ENCODE data around the gene NALCN.

The NALCN gene

GRCh38 chr13:101332583-101332982 lies 83.7 kb downstream of the NALCN start:
- H3K23ac ChIP-seq (ENCODE audit: low read length), result no peak overlapping the region
- H3K56ac ChIP-seq (ENCODE audit: low read length), result no peak overlapping the region
- H3K36me3 ChIP-seq (ENCODE audit: control insufficient read depth, insufficient read depth, low read length), result no peaks in the 10 kb centered on the region
- no peak overlapping the region for H3K4ac ChIP-seq (ENCODE audit: low read depth, low read length)
- no peak overlapping the region for H3K18ac ChIP-seq (ENCODE audit: low read length)
- no peak overlapping the region for H3K4me3 ChIP-seq (ENCODE audit: low read length)
- no peaks in the 10 kb centered on the region for H3K79me2 ChIP-seq (ENCODE audit: control insufficient read depth, insufficient read depth, low read length)
- H4K8ac ChIP-seq (ENCODE audit: low read depth, low read length), result no peak overlapping the region
- H3K27ac ChIP-seq (ENCODE audit: low read depth, low read length), result no peak overlapping the region
- no peak overlapping the region for H2BK15ac ChIP-seq (replicated peaks; ENCODE audit: low read depth)
- H2AK5ac ChIP-seq (ENCODE audit: low read length), result no peak overlapping the region
- H3K27me3 ChIP-seq (ENCODE audit: insufficient read depth, low read length, poor library complexity), result no peaks in the 10 kb centered on the region
- H3K4me2 ChIP-seq (ENCODE audit: low read length), result no peak overlapping the region
- no peak overlapping the region for H2BK120ac ChIP-seq (ENCODE audit: low read depth, low read length)
- DNase-seq, result no peak
- WGBS (ENCODE audit: extremely low coverage, insufficient coverage, low lambda C conversion rate), result no CpG with 5 or more reads among the region's 5 CpGs
- no peaks in the 10 kb centered on the region for H3K79me1 ChIP-seq (ENCODE audit: low read length)
- H3K9ac ChIP-seq (ENCODE audit: low read length), result no peak overlapping the region
- H4K5ac ChIP-seq (ENCODE audit: low read length), result no peak overlapping the region
- no peak overlapping the region for H2BK5ac ChIP-seq (ENCODE audit: low read length)
- H3K4me1 ChIP-seq (ENCODE audit: control insufficient read depth, low read depth, low read length), result no peaks in the 10 kb centered on the region

- no CpG with 5 or more reads among the region's 2 CpGs for WGBS (ENCODE audit: extremely low coverage, insufficient coverage, low lambda C conversion rate)
- Histone ChIP-seq H4K5ac (ENCODE audit: low read length) (no peak overlapping the region), H3K4me1 (ENCODE audit: control insufficient read depth, low read depth, low read length) (no peaks in the 10 kb centered on the region), H3K4ac (ENCODE audit: low read depth, low read length) (no peak overlapping the region), H3K27ac (ENCODE audit: low read depth, low read length) (no peak overlapping the region), H3K4me3 (ENCODE audit: low read length) (no peak overlapping the region), H3K79me1 (ENCODE audit: low read length) (no peaks in the 10 kb centered on the region), H4K8ac (ENCODE audit: low read depth, low read length) (no peak overlapping the region), H2BK120ac (ENCODE audit: low read depth, low read length) (no peak overlapping the region), H3K36me3 (ENCODE audit: control insufficient read depth, insufficient read depth, low read length) (no peaks in the 10 kb centered on the region), H3K9ac (ENCODE audit: low read length) (no peak overlapping the region), H3K27me3 (ENCODE audit: insufficient read depth, low read length, poor library complexity) (no peaks in the 10 kb centered on the region), H3K4me2 (ENCODE audit: low read length) (no peak overlapping the region), H2BK5ac (ENCODE audit: low read length) (no peak overlapping the region), H3K56ac (ENCODE audit: low read length) (no peak overlapping the region), H3K79me2 (ENCODE audit: control insufficient read depth, insufficient read depth, low read length) (no peaks in the 10 kb centered on the region), H3K23ac (ENCODE audit: low read length) (no peak overlapping the region), H2AK5ac (ENCODE audit: low read length) (no peak overlapping the region), H2BK15ac (replicated peaks; ENCODE audit: low read depth) (no peak overlapping the region), H3K18ac (ENCODE audit: low read length) (no peak overlapping the region)
- no peak for DNase-seq
These were observed 84.6 kb downstream of the NALCN start for GRCh38 chr13:101331731-101332130.

- Histone ChIP-seq H3K56ac (ENCODE audit: low read length) (no peak overlapping the region), H3K18ac (ENCODE audit: low read length) (no peak overlapping the region), H3K9ac (ENCODE audit: low read length) (no peak overlapping the region), H2BK15ac (replicated peaks; ENCODE audit: low read depth) (no peak overlapping the region), H4K5ac (ENCODE audit: low read length) (no peak overlapping the region), H3K79me1 (ENCODE audit: low read length) (no peaks in the 10 kb centered on the region), H3K79me2 (ENCODE audit: control insufficient read depth, insufficient read depth, low read length) (no peaks in the 10 kb centered on the region), H3K27ac (ENCODE audit: low read depth, low read length) (no peak overlapping the region), H3K4ac (ENCODE audit: low read depth, low read length) (no peak overlapping the region), H3K4me1 (ENCODE audit: control insufficient read depth, low read depth, low read length) (no peaks in the 10 kb centered on the region), H2BK120ac (ENCODE audit: low read depth, low read length) (no peak overlapping the region), H3K36me3 (ENCODE audit: control insufficient read depth, insufficient read depth, low read length) (no peaks in the 10 kb centered on the region), H3K27me3 (ENCODE audit: insufficient read depth, low read length, poor library complexity) (no peaks in the 10 kb centered on the region), H2AK5ac (ENCODE audit: low read length) (no peak overlapping the region), H4K8ac (ENCODE audit: low read depth, low read length) (no peak overlapping the region), H3K4me3 (ENCODE audit: low read length) (no peak overlapping the region), H3K4me2 (ENCODE audit: low read length) (no peak overlapping the region), H2BK5ac (ENCODE audit: low read length) (no peak overlapping the region), H3K23ac (ENCODE audit: low read length) (no peak overlapping the region)
- no peak for DNase-seq
- no CpG with 5 or more reads among the region's 3 CpGs for WGBS (ENCODE audit: extremely low coverage, insufficient coverage, low lambda C conversion rate)
These were observed 88.4 kb downstream of the NALCN start for GRCh38 chr13:101327871-101328270.

- WGBS (ENCODE audit: extremely low coverage, insufficient coverage, low lambda C conversion rate), result no CpG with 5 or more reads among the region's 4 CpGs
- no peaks in the 10 kb centered on the region for H3K4me1 ChIP-seq (ENCODE audit: control insufficient read depth, low read depth, low read length)
These were observed 89.6 kb downstream of the NALCN start for GRCh38 chr13:101326710-101327109.

DNA sequence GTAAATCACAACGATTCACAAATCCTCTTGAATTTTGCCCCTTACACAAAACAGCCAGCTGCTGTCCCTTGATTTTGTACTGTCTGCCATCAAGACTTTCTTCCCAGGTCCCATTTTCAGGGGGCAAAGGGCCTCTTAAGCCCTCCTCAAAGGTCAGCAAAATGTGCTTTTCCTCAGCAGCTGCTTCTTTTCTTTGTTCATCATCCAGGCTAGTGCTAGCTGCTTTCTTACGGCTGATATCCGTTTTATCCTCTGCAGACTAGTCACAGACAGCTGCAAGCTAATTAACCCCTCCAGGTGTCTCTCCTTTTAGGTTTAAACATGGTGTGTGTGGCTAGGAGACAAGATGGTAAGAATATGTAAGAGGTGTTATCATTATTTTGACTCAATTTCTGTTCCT lies 90.9 kb downstream of the NALCN start:
- H3K4me3 ChIP-seq (ENCODE audit: low read length), result no peak overlapping the region
- H4K8ac ChIP-seq (ENCODE audit: low read depth, low read length), result no peak overlapping the region
- H3K56ac ChIP-seq (ENCODE audit: low read length), result no peak overlapping the region
- no peak overlapping the region for H3K4ac ChIP-seq (ENCODE audit: low read depth, low read length)
- DNase-seq, result no peak
- H2BK120ac ChIP-seq (ENCODE audit: low read depth, low read length), result no peak overlapping the region
- H3K27ac ChIP-seq (ENCODE audit: low read depth, low read length), result no peak overlapping the region
- H3K36me3 ChIP-seq (ENCODE audit: control insufficient read depth, insufficient read depth, low read length), result no peaks in the 10 kb centered on the region
- H2BK5ac ChIP-seq (ENCODE audit: low read length), result no peak overlapping the region
- no peak overlapping the region for H3K18ac ChIP-seq (ENCODE audit: low read length)
- no peaks in the 10 kb centered on the region for H3K27me3 ChIP-seq (ENCODE audit: insufficient read depth, low read length, poor library complexity)
- no peak overlapping the region for H3K4me2 ChIP-seq (ENCODE audit: low read length)
- H2AK5ac ChIP-seq (ENCODE audit: low read length), result no peak overlapping the region
- no peak overlapping the region for H4K5ac ChIP-seq (ENCODE audit: low read length)
- H2BK15ac ChIP-seq (replicated peaks; ENCODE audit: low read depth), result no peak overlapping the region
- H3K79me1 ChIP-seq (ENCODE audit: low read length), result no peaks in the 10 kb centered on the region
- no peak overlapping the region for H3K9ac ChIP-seq (ENCODE audit: low read length)
- no CpG with 5 or more reads among the region's 3 CpGs for WGBS (ENCODE audit: extremely low coverage, insufficient coverage, low lambda C conversion rate)
- no peak overlapping the region for H3K23ac ChIP-seq (ENCODE audit: low read length)
- no peaks in the 10 kb centered on the region for H3K4me1 ChIP-seq (ENCODE audit: control insufficient read depth, low read depth, low read length)
- H3K79me2 ChIP-seq (ENCODE audit: control insufficient read depth, insufficient read depth, low read length), result no peaks in the 10 kb centered on the region

More at GRCh38 chr13:101326710-101327109, 89.6 kb downstream of the NALCN start:
- no peak overlapping the region for H2BK15ac ChIP-seq (replicated peaks; ENCODE audit: low read depth)
- H2AK5ac ChIP-seq (ENCODE audit: low read length), result no peak overlapping the region
- no peak overlapping the region for H3K9ac ChIP-seq (ENCODE audit: low read length)
- no peak overlapping the region for H3K56ac ChIP-seq (ENCODE audit: low read length)
- H3K4me2 ChIP-seq (ENCODE audit: low read length), result no peak overlapping the region
- H3K23ac ChIP-seq (ENCODE audit: low read length), result no peak overlapping the region
- H3K4me3 ChIP-seq (ENCODE audit: low read length), result no peak overlapping the region
- no peaks in the 10 kb centered on the region for H3K27me3 ChIP-seq (ENCODE audit: insufficient read depth, low read length, poor library complexity)
- no peak overlapping the region for H3K4ac ChIP-seq (ENCODE audit: low read depth, low read length)
- H2BK5ac ChIP-seq (ENCODE audit: low read length), result no peak overlapping the region
- DNase-seq, result no peak
- H3K79me2 ChIP-seq (ENCODE audit: control insufficient read depth, insufficient read depth, low read length), result no peaks in the 10 kb centered on the region
- no peak overlapping the region for H2BK120ac ChIP-seq (ENCODE audit: low read depth, low read length)
- no peak overlapping the region for H4K8ac ChIP-seq (ENCODE audit: low read depth, low read length)
- no peak overlapping the region for H3K27ac ChIP-seq (ENCODE audit: low read depth, low read length)
- no peaks in the 10 kb centered on the region for H3K36me3 ChIP-seq (ENCODE audit: control insufficient read depth, insufficient read depth, low read length)
- H3K79me1 ChIP-seq (ENCODE audit: low read length), result no peaks in the 10 kb centered on the region
- no peak overlapping the region for H3K18ac ChIP-seq (ENCODE audit: low read length)
- no peak overlapping the region for H4K5ac ChIP-seq (ENCODE audit: low read length)

GRCh38 chr13:101323601-101324000 lies 92.7 kb downstream of the NALCN start:
- Histone ChIP-seq H2AK5ac (ENCODE audit: low read length) (no peak overlapping the region), H3K4ac (ENCODE audit: low read depth, low read length) (no peak overlapping the region), H3K56ac (ENCODE audit: low read length) (no peak overlapping the region), H4K5ac (ENCODE audit: low read length) (no peak overlapping the region), H3K27me3 (ENCODE audit: insufficient read depth, low read length, poor library complexity) (no peaks in the 10 kb centered on the region), H3K4me2 (ENCODE audit: low read length) (no peak overlapping the region), H3K27ac (ENCODE audit: low read depth, low read length) (no peak overlapping the region), H3K9ac (ENCODE audit: low read length) (no peak overlapping the region), H4K8ac (ENCODE audit: low read depth, low read length) (no peak overlapping the region), H2BK5ac (ENCODE audit: low read length) (no peak overlapping the region), H3K4me3 (ENCODE audit: low read length) (no peak overlapping the region), H3K4me1 (ENCODE audit: control insufficient read depth, low read depth, low read length) (no peaks in the 10 kb centered on the region), H3K36me3 (ENCODE audit: control insufficient read depth, insufficient read depth, low read length) (no peaks in the 10 kb centered on the region), H3K18ac (ENCODE audit: low read length) (no peak overlapping the region), H3K23ac (ENCODE audit: low read length) (no peak overlapping the region), H3K79me2 (ENCODE audit: control insufficient read depth, insufficient read depth, low read length) (no peaks in the 10 kb centered on the region), H2BK15ac (replicated peaks; ENCODE audit: low read depth) (no peak overlapping the region), H3K79me1 (ENCODE audit: low read length) (no peaks in the 10 kb centered on the region), H2BK120ac (ENCODE audit: low read depth, low read length) (no peak overlapping the region)
- DNase-seq, result no peak
